GM21367 (cell line): Measurements from ENCODE around the gene DRAXIN.
"Not testable (repeated sequence)": the region's sequence is repeated elsewhere in the genome, so short reads cannot be mapped to it uniquely, and the experiment has no call there.

Source experiments
- ATAC-seq: cut with Tn5 transposase; IDR thresholded peaks from one replicate; pipeline ENCODE4 v1.9.1; 2021; ENCODE audit not compliant: unreplicated experiment

DRAXIN gene

GRCh38 chr1:11691302-11691914, at the start of gene DRAXIN:
Gene DRAXIN, plus strand, starts transcription at chr1:11691710. Its CDS starts 14,549 bp downstream, at chr1:11706259.
- no peak for ATAC-seq

DNA sequence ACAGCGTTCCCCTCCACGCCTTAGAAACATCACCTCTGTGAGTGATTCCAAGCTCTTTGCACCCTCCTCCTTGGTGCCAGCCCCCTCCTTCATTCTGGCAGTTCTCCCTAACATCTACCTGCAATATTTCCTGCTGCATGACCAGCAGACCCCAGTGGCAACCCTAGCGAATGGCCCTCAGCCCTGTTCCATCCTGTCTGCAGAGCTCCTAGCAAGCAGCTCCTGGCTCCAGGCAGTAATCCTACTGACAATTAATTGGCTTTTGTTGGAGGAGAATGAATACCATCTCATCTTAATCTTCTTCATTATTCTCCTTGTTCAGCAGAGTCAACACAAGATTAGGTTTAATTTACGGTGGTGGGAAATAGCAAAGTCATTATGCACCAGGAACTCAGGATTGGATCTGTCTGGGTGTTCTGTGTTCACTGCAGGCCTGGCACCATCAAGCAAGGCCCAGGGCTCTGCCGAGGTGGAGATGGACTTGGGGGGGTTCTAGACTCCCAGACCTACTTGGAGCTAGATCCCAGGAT, 49.7 kb upstream of the DRAXIN start:
- ATAC-seq, result no peak

DNA sequence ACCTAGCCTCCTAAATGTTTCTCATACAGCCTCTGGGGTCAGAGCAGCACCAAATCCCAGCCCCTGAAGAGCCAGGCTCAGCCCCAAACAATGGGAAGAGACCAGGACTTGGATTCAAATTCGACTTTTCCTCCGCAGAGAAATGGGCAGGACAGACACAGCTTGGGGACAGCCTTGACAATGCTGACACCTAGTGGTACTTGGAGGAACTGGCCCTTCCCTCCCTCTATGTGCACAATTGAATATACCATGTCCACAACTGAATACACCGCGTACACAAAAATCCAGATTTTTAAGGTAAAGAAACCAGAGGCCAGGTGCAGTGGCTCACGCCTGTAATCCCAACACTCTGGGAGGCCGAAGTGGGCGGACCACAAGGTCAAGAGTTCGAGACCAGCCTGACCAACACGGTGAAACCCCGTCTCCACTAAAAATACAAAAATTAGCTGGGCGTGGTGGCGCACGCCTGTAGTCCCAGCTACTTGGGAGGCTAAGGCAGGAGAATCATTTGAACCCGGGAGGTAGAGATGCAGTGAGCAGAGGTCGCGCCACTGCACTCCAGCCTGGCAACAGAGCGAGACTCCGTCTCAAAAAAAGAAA, 49.0 kb upstream of the DRAXIN start:
- not testable (repeated sequence) for ATAC-seq

GRCh38 chr1:11643782-11644181, 47.7 kb upstream of the DRAXIN start:
- no peak for ATAC-seq

- ATAC-seq, result no peak
Observed at GRCh38 chr1:11645270-11645669, 46.2 kb upstream of the DRAXIN start.

DNA sequence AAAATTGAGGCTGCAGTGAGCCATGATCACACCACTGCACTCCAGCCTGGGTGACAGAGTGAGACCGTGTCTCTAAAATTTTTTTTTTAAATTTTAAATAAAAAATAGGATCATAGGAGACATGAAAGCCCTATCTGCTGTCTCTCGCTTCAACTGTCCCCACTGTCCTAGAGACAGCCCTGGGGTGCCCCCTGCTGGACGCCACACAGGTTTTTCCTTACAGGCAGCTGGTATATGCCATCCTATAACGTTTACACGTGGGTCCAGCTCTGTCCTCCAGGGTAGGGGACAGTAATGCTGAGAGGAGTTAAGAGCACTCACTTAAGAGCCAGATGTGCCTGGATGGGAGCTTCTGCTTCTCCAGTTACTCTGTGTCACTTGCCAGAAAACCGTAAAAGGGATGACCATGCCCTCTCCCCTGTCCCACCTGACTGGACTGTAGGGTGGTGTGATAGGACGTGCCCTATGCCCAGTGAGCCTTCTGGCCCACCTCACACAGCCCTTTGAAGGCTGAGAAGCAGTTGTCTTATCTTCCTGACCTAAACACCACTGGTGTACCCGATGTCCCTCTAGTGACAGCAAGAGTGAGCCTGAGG, 45.7 kb upstream of the DRAXIN start:
- no peak for ATAC-seq

GRCh38 chr1:11646317-11646716, 45.2 kb upstream of the DRAXIN start:
- ATAC-seq, result no peak

DNA sequence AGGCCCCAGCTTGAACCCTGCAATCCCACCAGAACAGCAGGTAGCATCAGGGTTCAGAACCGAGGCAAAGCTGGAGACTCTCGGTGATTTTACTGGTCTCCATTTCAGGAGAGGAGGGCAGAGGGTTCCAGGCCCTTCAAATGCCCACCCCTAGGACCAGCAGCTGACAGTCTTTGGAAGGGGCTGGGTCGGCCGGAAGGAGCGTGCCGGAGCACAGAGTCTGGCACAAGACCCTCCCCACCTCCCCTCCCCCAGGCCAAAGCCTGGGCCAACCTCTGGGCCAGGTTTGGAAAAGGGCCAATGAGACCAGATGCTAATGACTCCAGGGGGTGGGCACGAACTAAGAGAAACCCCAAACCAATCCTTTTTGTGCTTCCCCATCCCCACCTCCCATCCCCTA, 44.2 kb upstream of the DRAXIN start:
- no peak for ATAC-seq

- ATAC-seq, result no peak
Observed at GRCh38 chr1:11648039-11648438, 43.5 kb upstream of the DRAXIN start.

- ATAC-seq, result no peak
Observed at GRCh38 chr1:11648732-11649158, 42.8 kb upstream of the DRAXIN start.

GRCh38 chr1:11649237-11649623, 42.3 kb upstream of the DRAXIN start:
- no peak for ATAC-seq

GRCh38 chr1:11649624-11650330, 41.7 kb upstream of the DRAXIN start:
- ATAC-seq, result no peak

DNA sequence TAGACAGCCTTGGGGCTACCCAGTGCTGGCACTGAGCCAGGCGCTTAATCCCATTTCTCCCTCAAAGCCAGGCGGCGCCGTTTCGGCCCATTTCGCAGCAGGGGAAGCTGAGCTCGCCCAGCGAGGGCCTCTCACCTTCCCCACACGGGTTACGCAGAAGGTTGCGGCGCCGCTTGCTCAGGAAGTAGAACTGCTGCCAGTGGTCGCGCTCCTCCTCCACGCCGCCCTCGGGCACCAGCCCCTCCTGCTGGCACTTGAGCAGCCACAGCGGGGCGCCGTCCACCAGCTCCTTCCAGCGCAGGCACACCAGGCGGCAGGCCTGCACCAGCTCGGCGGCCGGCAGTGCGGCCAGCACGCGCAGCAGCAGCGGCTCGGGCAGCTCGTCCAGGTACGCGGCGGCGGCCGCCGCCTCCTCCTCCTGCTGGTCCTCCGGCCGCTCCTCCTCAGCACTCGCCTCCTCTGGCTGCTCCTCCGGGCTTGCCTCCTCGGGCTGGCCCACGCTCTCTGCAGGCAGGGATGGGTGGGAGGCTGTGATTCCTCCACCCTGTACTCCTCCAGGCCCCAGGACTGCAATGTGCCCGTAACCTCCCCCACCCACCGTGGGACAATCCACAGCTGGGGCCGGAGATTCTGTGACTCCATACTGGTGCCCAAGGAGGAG, 41.0 kb upstream of the DRAXIN start:
- ATAC-seq, result no peak

DNA sequence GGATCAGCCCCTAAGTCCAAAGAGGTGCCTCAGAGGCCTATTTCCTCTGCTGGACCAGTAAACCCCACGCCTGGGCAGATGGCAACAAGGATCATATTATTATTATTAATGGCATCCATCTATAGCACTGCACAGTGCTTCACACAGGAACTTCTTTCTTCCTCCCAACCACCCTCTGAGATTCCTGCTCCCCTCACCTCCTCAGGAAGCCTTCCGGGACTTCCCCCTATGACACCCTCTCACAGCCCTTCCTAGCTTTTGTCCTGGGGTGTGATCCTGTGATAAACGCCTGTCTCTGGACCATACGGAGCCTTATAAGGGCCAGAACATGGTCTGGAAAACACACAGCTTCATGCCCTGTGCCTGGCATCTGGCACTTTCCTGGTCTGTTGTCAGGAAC, 40.5 kb upstream of the DRAXIN start:
- ATAC-seq, result no peak

DNA sequence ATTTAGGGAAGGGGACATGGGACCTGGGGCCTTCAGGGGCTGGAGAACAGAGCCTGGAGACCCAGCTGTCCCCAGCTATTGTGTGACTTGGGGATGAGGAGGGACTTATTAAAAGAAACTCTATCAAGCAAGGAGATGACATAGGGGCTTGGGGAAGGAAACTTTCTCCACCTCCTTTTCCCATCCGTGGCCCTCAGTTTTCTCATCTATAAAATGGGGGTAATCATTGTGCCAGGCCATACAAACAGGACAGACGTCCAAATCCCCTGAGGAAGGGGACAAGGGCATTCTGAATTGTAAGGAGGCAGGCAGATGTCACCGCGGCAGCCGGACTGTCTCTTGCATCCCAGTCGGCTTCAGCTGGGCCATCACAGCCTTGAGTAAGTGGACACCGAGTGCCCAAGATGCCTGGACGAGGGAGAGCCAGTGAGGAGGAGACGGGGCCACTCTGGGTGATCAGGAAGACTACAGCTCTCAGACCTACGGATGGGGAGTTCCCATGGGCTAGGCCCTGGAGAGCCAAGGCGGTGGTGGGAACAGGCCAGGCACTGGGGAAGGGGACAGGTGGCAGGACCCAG, 39.2 kb upstream of the DRAXIN start:
- no peak for ATAC-seq

DNA sequence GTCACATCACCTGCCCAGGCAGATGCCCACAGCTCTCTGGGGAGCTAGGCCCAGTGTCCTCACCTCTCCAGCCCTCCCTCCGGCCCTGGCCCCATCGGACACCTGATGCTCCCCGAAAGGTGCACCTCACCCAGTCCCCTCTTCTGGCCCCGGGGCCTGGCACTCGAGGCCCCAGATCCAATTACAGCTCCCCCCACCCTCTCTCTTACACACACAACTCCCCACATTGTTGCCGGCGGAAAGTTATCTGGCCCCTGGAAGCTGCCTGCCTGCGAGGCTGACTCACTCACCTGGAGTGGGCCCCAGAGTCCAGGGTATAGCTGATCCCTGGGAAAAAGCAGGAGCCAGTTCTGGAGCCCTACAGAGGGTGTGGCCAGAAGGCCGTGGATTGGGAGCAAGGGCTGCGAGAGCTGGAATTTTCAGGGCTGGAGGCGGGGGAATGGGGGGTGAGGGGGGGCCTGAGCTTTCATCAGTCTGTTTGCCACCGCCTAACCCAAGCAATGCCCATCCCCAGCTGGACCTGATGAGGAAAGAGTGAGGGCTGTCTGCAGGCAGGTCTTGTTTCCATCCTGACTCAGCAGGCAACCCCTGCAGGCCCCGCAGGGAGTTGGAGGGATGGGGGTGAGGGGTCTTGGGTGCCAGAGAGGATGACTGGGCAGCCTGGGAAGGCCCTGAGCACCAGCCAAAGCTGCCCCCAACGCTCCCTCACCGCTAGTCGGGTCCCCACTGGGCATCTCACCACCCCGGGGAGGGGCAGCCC, 38.2 kb upstream of the DRAXIN start:
- no peak for ATAC-seq

DNA sequence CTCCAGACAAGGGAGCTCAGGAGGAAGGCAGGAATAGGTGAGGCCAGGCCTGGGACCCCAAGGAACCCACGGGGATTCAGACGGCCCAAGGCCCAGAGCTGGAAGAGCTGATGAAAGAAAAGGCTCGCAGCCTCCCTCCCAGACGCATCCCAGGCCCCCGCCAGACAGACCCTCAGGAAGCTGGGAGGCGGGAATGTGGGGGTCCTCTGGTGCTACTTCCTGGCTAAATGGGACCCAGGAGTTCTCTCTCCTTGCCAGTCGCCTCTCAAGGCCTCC, 37.7 kb upstream of the DRAXIN start:
- no peak for ATAC-seq

DNA sequence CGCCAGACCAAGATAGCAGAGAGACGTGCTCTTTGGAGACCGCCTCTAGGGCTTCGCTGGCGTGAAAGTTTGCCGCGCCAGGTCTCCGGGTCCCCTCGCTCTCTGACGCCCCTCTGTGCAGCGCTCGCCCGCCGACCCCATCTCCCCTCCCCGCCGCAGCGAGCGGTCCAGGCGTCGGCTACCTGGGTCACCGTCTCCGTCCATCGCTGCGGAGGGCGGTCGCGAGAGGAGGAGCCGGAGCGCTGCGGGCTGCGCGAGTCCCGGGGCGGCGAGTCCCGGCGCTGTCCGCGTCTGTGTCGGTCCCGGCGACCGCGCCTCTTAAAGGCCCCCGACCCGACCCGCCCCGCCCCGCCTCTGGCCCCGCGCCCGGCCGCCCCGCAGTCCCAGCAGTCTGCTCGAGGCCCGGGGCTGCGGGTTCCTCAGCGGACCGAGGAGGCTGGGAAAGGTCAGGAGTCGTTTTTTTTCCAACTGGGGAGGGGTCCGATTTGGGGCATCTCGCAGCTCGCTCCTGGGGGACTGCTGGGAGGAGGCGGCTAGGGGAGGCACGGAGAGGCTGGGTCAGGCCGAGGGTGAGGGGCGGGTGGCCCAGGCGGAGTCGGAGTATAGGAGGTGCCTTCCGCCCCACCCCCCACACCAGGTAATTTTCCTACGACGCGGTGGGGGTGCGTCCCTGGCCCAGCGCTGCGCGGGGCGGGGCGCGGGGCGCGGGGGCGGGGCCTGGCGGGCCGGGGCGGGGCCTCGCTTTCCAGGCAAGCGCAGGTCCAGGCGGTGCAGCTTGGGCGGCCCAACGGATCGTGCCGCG, 37.2 kb upstream of the DRAXIN start, which contains the start of the genes FBXO2 and FBXO44:
FBXO2 (minus strand) TSS at position 293 of the 802 bp plus-strand sequence; CDS start at position 204, 89 bp downstream.
FBXO44 (plus strand) TSS at position 741 of the 802 bp plus-strand sequence. CDS start 959 bp downstream, outside the sequence.
- ATAC-seq, result no peak
